ENCODE measurements around the gene KMT2D. TPM values are rescaled to one million over a fixed set of nuclear protein-coding genes. Genes with fewer than 3 reads are reported as not detected.

Gene KMT2D
- total and polyA plus RNA-seq, 10 of the 15 experiments (the other 5 are each of a cell fraction or from before 2014, with no cell fraction given) = 0.51 to 71.5 (median 10.4) TPM

DNA sequence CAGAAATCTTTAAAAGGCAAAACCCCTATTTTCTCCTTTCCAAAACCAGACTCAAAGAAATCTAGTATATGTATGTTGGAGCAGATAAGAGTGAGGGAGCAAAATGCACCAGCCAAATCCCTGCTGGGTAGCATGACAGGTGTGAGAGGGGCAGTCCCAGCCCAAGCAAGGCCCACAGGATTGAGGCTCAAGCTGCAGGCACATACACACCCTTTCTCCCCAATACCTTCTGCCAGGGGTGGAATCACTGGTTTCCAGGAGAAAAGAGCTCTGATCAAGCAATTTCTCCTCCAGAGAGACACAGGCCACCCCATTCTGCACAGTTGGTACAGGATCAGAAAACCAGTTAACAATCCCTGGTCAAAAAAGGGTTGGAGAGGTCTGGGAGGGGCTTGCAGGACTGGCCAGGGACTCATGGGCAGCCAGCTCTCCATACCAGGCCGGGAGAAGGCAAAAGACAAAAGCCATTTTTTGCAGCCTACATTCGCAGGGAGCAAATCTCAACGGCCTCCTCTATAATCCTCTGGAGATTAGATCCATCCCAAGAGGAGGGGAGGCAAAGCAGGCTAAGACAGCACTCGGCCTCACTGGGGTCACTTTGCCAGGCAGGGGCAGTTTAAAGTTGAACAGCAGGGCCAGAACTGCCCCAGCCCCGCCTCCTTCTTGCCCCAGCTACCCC, 2.1 kb downstream of the KMT2D start:
- ChIA-PET POLR2A (interaction anchor here (0.8 to 5.4 kb wide), 7 partner anchors 8 to 73 kb away, joined by 3 to 32 read pairs (median 5); partner anchors contain the start of genes RHEBL1 and TUBA1B), SMC1A (ENCODE audit: uncharacterized antibody, unreplicated experiment) (interaction anchor here (0.6 to 1.5 kb wide), 9 partner anchors 9 to 954 kb away, joined by 3 to 7 read pairs (median 3); partner anchors contain the start of genes DDX23, DHH and RHEBL1), CTCF (interaction anchor here (0.6 to 5.0 kb wide), 13 partner anchors 12 to 207 kb away, joined by 3 to 26 read pairs (median 3); partner anchors contain the start of gene LMBR1L), RAD21 (ENCODE audit: unreplicated experiment) (interaction anchor here (0.7 to 1.5 kb wide), 7 partner anchors 9 to 614 kb away, joined by 3 to 5 read pairs (median 3); partner anchors contain the start of gene RHEBL1)
- Histone ChIP-seq H3K9me3 (replicated peaks; ENCODE audit: control insufficient read depth, insufficient read depth, low read length) (no peaks in the 10 kb centered on the region), H3K4me2 (ENCODE audit: control insufficient read depth, insufficient read depth) (peak overlapping the region; percentile 88), H2AFZ (ENCODE audit: control insufficient read depth, low read depth, low read length) (no peak overlapping the region), H3K4me1 (ENCODE audit: control insufficient read depth, insufficient read depth, low read length) (peaks cover 6% of the 10 kb centered on the region), H3K4me3 (peak overlapping the region; percentile 99), H3K9ac (ENCODE audit: control insufficient read depth, insufficient read depth, low read length) (peak overlapping the region; percentile 98), H3K36me3 (ENCODE audit: control insufficient read depth in 2 of 2, insufficient read depth in 2 of 2, low read length in 1 of 2) (peaks cover 10 to 14% of the 10 kb centered on the region in 2 experiments), H4K20me1 (ENCODE audit: control insufficient read depth, insufficient read depth) (peaks cover 21% of the 10 kb centered on the region), H3K79me2 (ENCODE audit: control insufficient read depth, insufficient read depth, low read length) (peaks cover 73% of the 10 kb centered on the region), H3K27ac (ENCODE audit: control insufficient read depth, insufficient read depth) (peak overlapping the region; percentile 32), H3K27me3 (replicated peaks in 1 of 2; ENCODE audit: control insufficient read depth in 2 of 2, insufficient read depth in 2 of 2, low read length in 1 of 2) (no peaks in the 10 kb centered on the region)
- no peak for FAIRE-seq
- intact Hi-C loops (cut with micrococcal nuclease; ENCODE audit: unreplicated experiment) (loop anchor here (1.0 kb wide), 1 partner anchor 72 kb away; no protein-coding TSS in a partner anchor), in situ Hi-C loops (cut with MboI) (no loop called here)
- ATAC-seq = no peak
- no TSS peak for BruUV-seq (replicated peaks)
- DNase-seq (ENCODE audit: low read depth, low spot score) = no peak
- WGBS (ENCODE audit: insufficient coverage, insufficient replicate concordance, low lambda C conversion rate, missing lambda C conversion rate) = 2% methylated on average over 5 of the region's 5 CpGs
- TF ChIP-seq, protein P1, sequence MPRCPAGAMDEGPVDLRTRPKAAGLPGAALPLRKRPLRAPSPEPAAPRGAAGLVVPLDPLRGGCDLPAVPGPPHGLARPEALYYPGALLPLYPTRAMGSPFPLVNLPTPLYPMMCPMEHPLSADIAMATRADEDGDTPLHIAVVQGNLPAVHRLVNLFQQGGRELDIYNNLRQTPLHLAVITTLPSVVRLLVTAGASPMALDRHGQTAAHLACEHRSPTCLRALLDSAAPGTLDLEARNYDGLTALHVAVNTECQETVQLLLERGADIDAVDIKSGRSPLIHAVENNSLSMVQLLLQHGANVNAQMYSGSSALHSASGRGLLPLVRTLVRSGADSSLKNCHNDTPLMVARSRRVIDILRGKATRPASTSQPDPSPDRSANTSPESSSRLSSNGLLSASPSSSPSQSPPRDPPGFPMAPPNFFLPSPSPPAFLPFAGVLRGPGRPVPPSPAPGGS (IDR thresholded peaks at IDR 0.05; ENCODE audit: borderline replicate concordance, insufficient read depth, low read depth, low read length, poor library complexity, severe bottlenecking) = no peak
- TF ChIP-seq SRF (IDR thresholded peaks at IDR 0.05; ENCODE audit: low read depth in 2 of 2, low read length in 2 of 2) (no peak), GABPA (IDR thresholded peaks at IDR 0.05; ENCODE audit: low read depth) (no peak), PML (IDR thresholded peaks at IDR 0.05; ENCODE audit: low read length) (no peak), NR2C1 (IDR thresholded peaks at IDR 0.05) (no peak), EED (IDR thresholded peaks at IDR 0.05; ENCODE audit: low read depth) (no peak), EP300 (IDR thresholded peaks at IDR 0.05; ENCODE audit: borderline replicate concordance in 1 of 2, control insufficient read depth in 1 of 2, low read depth in 2 of 2, low read length in 2 of 2) (no peak), NFXL1 (IDR thresholded peaks at IDR 0.05; ENCODE audit: borderline replicate concordance) (no peak), RAD51 (IDR thresholded peaks at IDR 0.05) (no peak), LARP7 (IDR thresholded peaks at IDR 0.05) (no peak), BACH1 (IDR thresholded peaks at IDR 0.05; ENCODE audit: borderline replicate concordance) (no peak)
- TF ChIP-seq, protein P2, sequence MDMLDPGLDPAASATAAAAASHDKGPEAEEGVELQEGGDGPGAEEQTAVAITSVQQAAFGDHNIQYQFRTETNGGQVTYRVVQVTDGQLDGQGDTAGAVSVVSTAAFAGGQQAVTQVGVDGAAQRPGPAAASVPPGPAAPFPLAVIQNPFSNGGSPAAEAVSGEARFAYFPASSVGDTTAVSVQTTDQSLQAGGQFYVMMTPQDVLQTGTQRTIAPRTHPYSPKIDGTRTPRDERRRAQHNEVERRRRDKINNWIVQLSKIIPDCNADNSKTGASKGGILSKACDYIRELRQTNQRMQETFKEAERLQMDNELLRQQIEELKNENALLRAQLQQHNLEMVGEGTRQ (IDR thresholded peaks at IDR 0.05; ENCODE audit: borderline replicate concordance, low read depth, low read length) = no peak
- TF ChIP-seq, protein P3, sequence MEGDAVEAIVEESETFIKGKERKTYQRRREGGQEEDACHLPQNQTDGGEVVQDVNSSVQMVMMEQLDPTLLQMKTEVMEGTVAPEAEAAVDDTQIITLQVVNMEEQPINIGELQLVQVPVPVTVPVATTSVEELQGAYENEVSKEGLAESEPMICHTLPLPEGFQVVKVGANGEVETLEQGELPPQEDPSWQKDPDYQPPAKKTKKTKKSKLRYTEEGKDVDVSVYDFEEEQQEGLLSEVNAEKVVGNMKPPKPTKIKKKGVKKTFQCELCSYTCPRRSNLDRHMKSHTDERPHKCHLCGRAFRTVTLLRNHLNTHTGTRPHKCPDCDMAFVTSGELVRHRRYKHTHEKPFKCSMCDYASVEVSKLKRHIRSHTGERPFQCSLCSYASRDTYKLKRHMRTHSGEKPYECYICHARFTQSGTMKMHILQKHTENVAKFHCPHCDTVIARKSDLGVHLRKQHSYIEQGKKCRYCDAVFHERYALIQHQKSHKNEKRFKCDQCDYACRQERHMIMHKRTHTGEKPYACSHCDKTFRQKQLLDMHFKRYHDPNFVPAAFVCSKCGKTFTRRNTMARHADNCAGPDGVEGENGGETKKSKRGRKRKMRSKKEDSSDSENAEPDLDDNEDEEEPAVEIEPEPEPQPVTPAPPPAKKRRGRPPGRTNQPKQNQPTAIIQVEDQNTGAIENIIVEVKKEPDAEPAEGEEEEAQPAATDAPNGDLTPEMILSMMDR (IDR thresholded peaks at IDR 0.05 in 2 of 3, conservative IDR thresholded peaks at IDR 0.05 in 1 of 3; ENCODE audit: control insufficient read depth in 2 of 3, extremely low read depth in 1 of 3, insufficient read depth in 1 of 3, low read depth in 3 of 3, low read length in 3 of 3) = no peak
- TF ChIP-seq, protein P4, sequence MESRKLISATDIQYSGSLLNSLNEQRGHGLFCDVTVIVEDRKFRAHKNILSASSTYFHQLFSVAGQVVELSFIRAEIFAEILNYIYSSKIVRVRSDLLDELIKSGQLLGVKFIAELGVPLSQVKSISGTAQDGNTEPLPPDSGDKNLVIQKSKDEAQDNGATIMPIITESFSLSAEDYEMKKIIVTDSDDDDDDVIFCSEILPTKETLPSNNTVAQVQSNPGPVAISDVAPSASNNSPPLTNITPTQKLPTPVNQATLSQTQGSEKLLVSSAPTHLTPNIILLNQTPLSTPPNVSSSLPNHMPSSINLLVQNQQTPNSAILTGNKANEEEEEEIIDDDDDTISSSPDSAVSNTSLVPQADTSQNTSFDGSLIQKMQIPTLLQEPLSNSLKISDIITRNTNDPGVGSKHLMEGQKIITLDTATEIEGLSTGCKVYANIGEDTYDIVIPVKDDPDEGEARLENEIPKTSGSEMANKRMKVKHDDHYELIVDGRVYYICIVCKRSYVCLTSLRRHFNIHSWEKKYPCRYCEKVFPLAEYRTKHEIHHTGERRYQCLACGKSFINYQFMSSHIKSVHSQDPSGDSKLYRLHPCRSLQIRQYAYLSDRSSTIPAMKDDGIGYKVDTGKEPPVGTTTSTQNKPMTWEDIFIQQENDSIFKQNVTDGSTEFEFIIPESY (IDR thresholded peaks at IDR 0.05) = no peak
- TF ChIP-seq, protein P5, sequence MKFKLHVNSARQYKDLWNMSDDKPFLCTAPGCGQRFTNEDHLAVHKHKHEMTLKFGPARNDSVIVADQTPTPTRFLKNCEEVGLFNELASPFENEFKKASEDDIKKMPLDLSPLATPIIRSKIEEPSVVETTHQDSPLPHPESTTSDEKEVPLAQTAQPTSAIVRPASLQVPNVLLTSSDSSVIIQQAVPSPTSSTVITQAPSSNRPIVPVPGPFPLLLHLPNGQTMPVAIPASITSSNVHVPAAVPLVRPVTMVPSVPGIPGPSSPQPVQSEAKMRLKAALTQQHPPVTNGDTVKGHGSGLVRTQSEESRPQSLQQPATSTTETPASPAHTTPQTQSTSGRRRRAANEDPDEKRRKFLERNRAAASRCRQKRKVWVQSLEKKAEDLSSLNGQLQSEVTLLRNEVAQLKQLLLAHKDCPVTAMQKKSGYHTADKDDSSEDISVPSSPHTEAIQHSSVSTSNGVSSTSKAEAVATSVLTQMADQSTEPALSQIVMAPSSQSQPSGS (IDR thresholded peaks at IDR 0.05; ENCODE audit: low read length) = no peak

Measured in GM12878 (cell line).